Measurements from ENCODE around the gene KIAA1217.

The KIAA1217 gene

DNA sequence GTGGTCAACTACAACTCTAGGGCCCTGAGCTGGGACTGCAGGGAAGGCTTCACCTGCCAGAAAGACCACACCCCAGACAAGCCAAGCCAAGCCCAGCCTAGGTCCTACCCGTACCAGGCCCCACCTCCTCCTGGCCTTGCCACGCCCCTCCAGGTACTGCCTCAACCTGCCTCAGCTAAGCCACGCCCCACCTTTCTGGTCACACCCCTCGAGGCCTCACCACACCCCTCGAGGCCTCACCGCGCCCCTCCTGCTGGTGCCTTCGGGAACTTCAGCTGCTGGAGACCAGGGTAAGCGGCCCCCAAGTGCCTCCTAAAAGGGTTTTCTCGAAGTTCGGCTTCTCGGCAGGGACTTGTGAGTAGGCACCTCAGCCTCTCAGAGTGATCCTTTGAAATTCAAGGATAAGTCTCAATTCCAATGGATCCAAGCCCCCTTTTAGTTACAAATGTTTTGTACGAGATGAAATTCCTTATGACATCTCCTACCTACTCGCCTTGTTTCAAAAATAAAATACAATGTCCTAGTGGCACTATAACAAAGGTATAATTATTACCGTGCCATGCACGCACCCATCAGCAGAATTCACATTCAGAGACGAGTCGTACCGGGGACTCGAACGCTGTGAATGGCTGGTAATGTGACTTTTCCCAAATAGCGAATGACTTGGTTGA, 343.5 kb downstream of the KIAA1217 start:
- DNase-seq = no peak

DNA sequence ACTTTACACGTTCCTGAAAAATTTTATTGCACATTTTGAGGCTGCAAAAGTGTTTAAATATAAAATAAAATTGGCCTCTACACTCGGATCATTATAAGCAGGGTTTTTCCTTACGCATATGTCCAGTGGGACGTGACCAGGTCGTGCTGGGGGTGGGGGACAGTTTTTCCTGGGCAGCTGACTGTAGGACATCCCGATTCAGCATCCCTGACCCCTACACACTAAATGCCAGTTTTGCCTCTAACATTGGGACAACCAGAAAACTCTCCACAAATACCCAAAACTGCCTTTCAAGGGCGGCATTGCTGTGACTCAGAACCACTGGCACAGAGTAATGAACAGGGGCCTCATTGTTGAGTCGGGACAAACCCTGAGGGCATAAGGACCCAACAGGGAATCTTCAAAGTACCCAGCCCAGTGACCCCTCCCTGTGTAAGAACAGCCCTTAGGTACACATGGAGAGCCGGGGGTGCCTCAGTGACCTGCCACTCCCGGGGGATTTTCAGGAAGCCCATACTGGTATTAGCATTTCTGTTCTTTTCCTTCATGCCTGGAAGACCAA, 344.2 kb downstream of the KIAA1217 start:
- no peak for DNase-seq

GRCh38 chr10:24554036-24554435, 345.1 kb downstream of the KIAA1217 start:
- DNase-seq = no peak

- DNase-seq = no peak
Observed at GRCh38 chr10:24556126-24556749, 347.3 kb downstream of the KIAA1217 start.

GRCh38 chr10:24556750-24557742, 348.1 kb downstream of the KIAA1217 start:
- DNase-seq = no peak

- DNase-seq = no peak
Observed at GRCh38 chr10:24561453-24561852, 352.5 kb downstream of the KIAA1217 start.

DNA sequence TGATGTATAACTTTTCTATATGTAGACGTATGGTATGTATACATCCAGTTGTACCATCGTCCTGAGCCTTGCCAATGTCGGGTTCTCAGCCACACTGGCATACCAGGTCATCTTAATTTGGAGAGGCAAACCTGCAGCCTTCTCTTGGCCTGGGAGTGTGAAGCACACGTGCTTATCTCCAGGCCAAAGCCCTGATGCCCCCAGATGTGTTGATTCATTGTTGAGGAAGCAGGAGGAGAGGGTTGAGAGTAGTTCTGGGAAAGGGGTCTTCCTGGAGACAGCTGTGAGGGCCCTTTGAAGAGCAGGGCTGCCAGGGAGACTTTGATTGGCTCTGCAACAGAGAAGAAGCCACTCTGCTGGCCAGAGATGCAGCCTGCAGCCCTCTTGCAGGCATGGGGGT, 359.1 kb downstream of the KIAA1217 start:
- DNase-seq = no peak

DNA sequence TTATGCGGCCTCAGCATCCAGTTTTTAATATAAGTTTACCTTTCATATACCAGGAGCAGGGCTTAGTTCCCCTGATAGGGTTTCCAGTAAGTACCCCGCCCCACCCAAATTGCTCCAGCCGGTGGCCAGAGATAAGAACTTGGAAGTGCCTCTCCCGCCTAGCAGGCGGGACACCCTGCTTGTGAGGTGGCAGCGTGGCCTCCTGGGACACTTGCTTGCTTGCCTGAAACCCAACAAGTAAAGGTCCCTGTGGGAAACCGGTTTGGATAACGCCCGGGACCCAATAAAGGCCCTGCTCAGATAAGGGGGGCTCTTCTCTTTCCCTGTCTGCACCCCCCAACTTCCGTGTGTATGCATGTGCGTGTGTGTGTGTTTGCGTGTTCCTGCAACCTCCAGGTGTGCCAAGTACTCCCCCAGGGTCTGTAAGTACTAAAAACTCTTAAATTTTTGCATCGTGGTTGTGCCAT, 360.4 kb downstream of the KIAA1217 start:
- no peak for DNase-seq

DNA sequence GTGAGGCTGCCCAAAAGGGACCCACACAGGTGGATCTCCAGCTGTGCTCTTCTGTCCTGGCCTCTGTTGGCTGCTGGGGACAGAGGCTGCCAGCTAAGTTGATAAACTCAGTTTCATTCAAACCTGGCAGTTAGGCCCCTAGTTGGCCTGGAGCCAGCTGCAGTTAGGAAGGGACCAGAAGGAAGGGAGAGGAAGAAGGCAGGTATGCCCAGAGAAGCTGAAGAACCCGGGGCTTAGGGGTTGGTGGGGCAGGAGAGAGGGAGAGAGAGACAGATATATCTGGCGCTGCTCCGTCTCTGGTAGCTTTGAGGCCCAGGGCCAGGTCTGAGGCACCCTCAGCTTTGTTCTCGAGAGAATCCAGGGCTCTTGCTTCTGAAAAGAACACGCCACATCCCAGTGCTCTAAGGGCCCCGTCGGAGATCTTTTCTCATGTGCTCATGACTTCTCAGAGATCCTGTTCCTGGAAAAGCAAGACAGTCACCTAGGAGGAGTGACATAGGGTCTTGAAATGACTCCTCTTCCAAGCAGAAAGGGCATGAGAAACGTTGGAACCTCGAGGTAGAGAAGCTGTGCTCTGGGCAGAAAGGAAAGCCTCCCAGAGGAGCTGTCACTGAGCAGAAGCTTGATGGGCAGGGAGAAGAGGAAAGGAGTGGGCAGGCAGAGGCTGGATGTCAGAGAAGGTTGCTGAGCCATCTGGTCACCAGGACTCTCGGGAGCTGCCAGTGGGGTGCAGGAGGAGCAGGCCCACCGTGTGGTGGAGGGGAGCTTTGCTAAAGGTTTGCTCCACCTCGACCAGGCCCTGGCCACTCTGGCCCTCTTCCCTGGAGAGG, 361.1 kb downstream of the KIAA1217 start:
- DNase-seq = no peak

DNA sequence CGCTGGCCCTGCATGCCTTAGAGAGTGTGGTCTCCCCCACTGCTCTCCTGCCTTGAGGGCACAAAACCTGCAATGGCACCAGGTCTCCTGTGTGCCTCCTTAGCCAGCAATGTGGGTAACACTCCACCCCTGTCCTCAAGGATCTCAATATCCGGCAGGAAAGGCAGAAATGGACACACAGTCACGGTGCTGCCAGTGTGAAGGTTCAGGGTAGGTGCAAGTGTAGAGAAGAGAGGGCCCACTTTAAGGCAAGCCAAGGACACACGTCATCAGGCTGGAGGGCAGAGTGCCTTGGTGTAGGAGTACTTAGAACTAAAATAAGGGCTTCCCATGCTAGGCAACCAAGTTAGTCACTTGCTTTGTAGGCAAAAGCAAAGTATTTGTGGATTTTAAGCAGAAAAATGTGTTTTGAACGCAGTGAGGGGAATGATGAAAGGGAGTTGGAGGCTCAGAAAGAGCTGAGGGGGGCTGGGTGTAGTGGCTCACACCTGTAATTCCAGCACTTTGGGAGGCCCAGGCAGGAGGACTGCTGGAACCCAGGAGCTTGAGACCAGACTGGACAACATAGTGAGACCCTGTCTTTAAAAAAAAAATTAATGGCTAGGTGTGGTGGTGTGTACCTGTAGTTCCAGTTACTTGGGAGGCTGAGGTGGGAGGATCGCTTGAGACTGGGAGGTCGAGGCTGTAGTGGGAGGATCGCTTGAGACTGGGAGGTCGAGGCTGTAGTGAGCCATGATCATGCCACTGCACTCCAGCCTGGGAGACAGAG, 361.9 kb downstream of the KIAA1217 start:
- no peak for DNase-seq

GRCh38 chr10:24571870-24572450, 363.0 kb downstream of the KIAA1217 start:
- DNase-seq = no peak

- DNase-seq = no peak
Observed at GRCh38 chr10:24574161-24574560, 365.2 kb downstream of the KIAA1217 start.

GRCh38 chr10:24574578-24575155, 365.7 kb downstream of the KIAA1217 start:
- no peak for DNase-seq

DNA sequence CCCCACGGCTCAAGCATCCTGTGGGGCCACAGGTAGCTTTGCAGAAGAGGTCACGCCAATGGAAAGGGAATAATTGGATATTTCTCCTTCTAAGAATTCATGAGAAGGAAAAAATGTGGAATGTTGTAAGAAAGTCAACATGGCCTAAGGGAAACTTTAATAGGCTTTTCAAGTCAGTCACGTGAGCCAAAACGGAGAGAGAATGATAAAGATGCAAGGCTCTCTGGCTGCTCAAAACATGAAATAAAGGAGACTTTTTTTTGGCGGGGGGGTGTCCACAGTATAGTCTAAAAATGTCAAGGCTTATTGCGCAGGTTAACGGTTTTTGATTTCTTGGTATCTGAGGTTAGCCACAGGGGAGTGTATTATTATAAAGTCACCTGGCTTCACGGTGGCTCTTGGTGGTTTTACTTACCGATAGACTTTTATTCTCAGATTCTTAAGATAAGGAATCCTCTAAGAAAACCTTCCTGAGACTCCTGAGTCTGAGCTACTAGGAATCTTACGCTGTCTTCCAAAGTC, 366.6 kb downstream of the KIAA1217 start:
- no peak for DNase-seq

GRCh38 chr10:24579448-24579847, 370.5 kb downstream of the KIAA1217 start:
- DNase-seq = no peak

DNA sequence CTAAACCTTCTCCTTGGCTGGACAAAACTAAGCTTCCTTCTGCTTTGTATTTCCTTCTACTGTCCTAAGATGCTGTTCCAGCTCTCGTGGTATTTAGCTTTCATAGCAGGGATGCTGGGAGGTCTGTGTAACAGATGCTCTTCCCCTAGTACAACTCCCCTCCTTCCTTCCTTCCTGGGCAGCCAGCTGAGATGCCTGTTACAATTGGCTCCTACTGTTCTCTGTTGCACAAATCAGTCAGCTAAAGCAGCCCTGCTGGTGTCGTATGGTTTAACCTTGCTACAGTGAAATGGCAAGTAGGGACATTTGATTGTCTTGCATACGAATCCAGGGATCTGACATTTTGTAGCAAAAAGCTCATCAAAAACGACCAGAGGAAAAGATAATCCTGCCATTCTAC, 371.0 kb downstream of the KIAA1217 start:
- no peak for DNase-seq

GRCh38 chr10:24589265-24589664, 380.3 kb downstream of the KIAA1217 start:
- DNase-seq = no peak

DNA sequence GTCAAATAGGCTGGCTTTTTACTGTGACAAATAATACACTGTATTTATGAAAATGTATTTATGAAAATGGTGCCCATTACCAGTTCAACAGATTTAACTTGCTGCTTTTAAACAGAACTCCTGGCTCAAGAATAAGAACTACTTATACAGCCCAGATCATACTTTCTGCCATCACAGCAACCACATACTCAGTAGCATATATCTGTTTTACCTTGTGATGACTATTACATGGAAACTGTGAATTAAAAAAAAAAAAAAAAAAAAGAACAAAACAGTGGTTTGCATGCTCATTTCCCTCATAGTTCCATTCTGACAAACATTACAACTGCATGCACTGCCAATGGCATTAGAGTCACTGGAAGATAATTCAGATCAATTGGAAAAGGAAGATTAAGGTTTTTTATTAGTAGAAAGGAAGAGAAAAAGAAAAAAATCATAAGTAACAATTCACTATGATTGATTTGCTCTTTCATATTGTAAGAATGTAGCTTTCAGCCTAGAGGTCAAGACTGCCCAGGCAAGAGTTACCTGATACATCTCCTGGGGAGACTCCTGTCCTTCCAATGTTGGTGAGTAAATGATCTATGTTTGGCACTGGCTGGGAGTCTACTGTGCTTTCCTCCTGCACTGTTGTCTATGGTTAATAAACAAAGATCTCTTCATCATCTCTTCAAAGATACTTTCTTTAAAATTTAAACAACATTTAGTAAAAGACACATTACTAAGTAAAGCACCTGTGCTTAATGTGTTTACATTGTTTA, 381.9 kb downstream of the KIAA1217 start:
- no peak for DNase-seq
